HG03135 (cell line): Measurements from ENCODE around the gene FRMD6.
A peak's percentile ranks its signal among the peaks of the same experiment; 100 is the strongest.

Source experiments
- ATAC-seq: cut with Tn5 transposase; IDR thresholded peaks from one replicate; pipeline ENCODE4 v1.9.1; 2021; ENCODE audit warnings: mild to moderate bottlenecking, moderate library complexity; ENCODE audit not compliant: unreplicated experiment

FRMD6 gene

GRCh38 chr14:51651388-51652167, at the start of gene FRMD6:
Gene FRMD6, plus strand, starts transcription at chr14:51651910. Its CDS starts 37,927 bp downstream, at chr14:51689837.
- ATAC-seq: peak; percentile 78

- no peak for ATAC-seq
Measured at GRCh38 chr14:51602310-51602709, 49.4 kb upstream of the FRMD6 start.

- ATAC-seq: no peak
Measured at GRCh38 chr14:51603495-51603894, 48.2 kb upstream of the FRMD6 start.

GRCh38 chr14:51604073-51604472, 47.6 kb upstream of the FRMD6 start:
- no peak for ATAC-seq

- no peak for ATAC-seq
Measured at GRCh38 chr14:51605575-51605974, 46.1 kb upstream of the FRMD6 start.

- ATAC-seq: no peak
Measured at GRCh38 chr14:51607711-51608110, 44.0 kb upstream of the FRMD6 start.

GRCh38 chr14:51609251-51609954, 42.3 kb upstream of the FRMD6 start:
- ATAC-seq: no peak

- ATAC-seq: no peak
Measured at GRCh38 chr14:51609955-51610283, 41.8 kb upstream of the FRMD6 start.

GRCh38 chr14:51610771-51611170, 40.9 kb upstream of the FRMD6 start:
- ATAC-seq: no peak

GRCh38 chr14:51612449-51612848, 39.3 kb upstream of the FRMD6 start:
- no peak for ATAC-seq

GRCh38 chr14:51613416-51613815, 38.3 kb upstream of the FRMD6 start:
- ATAC-seq: no peak

- ATAC-seq: no peak
Measured at GRCh38 chr14:51614707-51615106, 37.0 kb upstream of the FRMD6 start.

GRCh38 chr14:51616256-51616655, 35.5 kb upstream of the FRMD6 start:
- ATAC-seq: no peak

- no peak for ATAC-seq
Measured at GRCh38 chr14:51616724-51617409, 34.8 kb upstream of the FRMD6 start.

GRCh38 chr14:51619561-51619960, 32.1 kb upstream of the FRMD6 start:
- no peak for ATAC-seq

GRCh38 chr14:51620056-51620455, 31.7 kb upstream of the FRMD6 start:
- ATAC-seq: no peak

GRCh38 chr14:51621654-51622053, 30.1 kb upstream of the FRMD6 start:
- ATAC-seq: no peak

GRCh38 chr14:51622376-51622775, 29.3 kb upstream of the FRMD6 start:
- no peak for ATAC-seq

- no peak for ATAC-seq
Measured at GRCh38 chr14:51624955-51625569, 26.6 kb upstream of the FRMD6 start.

GRCh38 chr14:51626185-51626584, 25.5 kb upstream of the FRMD6 start:
- ATAC-seq: no peak

- ATAC-seq: no peak
Measured at GRCh38 chr14:51626788-51627187, 24.9 kb upstream of the FRMD6 start.
